Stimulated activated CD4-positive, alpha-beta T cell treated with anti-CD3 and anti-CD28 coated beads, Interleukin-4, amount 100 ng/mL, for 48 hours (primary cell): ENCODE measurements around the gene ARL4D.

Source experiments
- DNase-seq, 2 donors: peaks; one replicate each; pipeline ENCODE4 v3.0.0-alpha.2; 2020; ENCODE audit warnings: low read depth in 2 of 2

The ARL4D gene

DNA sequence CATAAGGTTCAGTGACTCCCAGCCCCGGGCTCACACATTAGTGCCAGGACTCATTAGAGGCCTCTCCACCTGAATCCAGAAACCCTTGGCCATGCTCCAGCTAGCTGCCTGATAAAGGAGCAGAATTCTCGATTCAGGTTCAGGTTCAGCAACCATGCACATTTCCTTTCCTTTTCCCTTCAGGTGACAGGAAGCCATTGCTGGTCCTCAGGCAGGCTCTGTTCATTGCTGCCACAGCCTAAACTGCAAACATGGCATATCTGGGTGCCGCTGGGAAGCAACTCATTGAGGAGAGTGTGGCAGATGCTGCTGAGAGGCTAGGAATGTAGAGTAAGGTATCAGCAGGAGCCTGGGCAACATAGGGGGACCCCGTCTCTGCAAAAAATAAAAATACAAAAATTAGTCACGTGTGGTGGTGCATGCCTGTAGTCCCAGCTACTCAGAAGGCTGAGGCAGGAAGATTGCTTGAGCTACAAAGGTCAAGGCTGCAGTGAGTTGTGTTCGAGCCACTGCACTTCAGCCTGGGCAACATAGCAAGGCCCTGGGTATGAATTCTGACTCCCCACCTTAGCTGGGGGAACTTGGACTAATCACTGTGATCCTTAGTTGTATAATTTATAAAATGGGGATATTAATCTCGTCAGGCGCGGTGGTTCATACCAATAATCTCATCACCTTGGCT is 28.7 kb downstream of the ARL4D start:
- DNase-seq, result no peak

GRCh38 chr17:43428524-43428923 is 29.7 kb downstream of the ARL4D start:
- DNase-seq, result no peak

GRCh38 chr17:43430936-43431713 is 32.3 kb downstream of the ARL4D start:
- no peak for DNase-seq

DNA sequence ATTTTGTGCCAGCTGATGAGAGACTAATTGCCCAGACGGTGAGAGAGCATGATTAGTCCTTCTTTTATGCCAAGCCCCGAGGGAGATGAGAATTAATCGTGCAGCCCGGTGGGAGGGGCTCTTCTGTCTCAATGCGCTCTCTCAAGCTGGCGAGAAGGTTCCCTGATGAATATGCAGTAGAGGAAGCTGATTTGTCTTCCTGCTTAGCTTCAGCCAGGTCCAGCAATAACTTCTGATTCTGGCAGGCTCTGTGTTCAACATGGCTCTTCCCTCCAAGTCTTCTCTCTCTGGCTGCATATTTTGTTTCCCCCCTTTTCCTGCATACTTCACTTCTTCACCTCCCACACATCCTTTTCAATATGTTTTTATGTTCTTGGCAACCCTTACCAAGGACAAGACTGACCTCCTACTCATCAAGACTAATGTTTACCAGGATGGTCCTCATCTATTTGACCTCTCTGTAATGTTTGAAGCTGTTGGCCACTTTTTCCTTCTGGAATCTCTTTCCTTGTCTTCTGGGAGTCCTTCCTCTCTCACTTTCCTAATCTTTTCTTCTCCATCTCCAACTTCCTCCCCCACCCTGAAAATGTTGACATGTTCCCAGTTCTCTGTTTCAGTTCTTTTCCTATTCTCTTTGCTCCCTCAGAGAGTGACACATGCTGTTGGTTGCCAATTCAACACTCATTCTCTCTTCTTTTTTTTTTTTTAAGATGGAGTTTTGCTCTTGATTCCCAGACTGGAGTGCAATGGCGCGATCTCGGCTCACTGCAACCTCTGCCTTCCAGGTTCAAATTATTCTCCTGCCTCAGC is 33.1 kb downstream of the ARL4D start:
- no peak for DNase-seq

DNA sequence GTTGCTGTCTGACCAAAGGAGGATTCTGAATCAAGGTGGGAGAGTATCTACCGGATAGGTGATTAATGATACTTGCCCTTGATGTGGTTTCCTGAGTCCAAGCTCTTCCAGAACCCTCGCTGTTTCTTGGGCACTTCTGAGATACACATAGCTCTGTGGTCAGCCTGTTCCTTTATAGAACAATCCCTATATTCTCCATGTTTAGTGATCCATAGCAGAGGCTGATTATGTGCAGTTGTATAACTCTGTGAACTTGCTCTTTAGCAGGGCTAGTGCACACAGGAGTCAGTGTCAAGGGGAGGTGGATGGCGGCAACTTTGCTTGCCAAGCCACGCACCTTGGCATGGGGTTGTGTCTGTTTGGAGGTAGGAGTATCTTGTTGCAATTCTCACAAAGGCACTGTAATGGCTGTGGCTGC is 36.1 kb downstream of the ARL4D start:
- DNase-seq, result no peak

DNA sequence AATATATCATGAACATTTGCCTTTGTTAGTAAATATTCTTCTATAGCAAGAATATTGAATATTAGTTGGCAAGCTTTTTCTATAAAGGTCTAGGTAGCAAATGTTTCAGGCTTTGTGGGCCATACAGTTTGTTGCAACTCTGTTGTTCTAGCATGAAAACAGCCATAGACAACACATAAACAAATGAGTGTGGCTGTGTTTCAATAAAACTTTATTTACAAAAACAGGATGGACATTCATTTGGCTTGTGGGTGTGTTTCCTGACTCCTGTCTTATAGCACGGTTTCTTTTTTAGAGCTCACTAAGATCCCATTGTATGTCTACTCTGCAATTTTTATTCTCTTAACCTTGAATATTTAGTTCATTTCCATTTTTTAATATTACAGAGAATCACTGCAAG is 39.0 kb downstream of the ARL4D start:
- DNase-seq, result no peak

GRCh38 chr17:43438626-43439025 is 39.8 kb downstream of the ARL4D start:
- no peak for DNase-seq

DNA sequence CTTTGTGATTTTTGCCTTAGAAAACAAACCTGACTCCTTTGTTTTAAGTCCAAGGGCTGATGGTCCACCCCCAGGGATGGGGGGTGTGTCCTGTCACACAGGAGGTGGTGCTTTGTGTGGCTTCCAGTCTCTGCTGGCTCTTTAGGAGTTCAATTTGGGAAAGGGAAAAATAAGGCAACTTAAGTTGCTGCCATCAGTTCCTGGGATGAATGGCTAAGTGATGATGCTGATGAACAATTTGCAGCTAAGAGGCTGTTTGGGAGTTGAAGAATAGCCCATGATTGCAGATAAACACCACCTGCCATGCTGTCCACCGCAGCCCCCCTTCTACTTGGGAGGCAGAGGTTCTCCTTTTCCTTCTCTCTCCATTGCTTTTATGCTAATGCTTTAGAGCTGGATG is 40.2 kb downstream of the ARL4D start:
- DNase-seq, result no peak

DNA sequence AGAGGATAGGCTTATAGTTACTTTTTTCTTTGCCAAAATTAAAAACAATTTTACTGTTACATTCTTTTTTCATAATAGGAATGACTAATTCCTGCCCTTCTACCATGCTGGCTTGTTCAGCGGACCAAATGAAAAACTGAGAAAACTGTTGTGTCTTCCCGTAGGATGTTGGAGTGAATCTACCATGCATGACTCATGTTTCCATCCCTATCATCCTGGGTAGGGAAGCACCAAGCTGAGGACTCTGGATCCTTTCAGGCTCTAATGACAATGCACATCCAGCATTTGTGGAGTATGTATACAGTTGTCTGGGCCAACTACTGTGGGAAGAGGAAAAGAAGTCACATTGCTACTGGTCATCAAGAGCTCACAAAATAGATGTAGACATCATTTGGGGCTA is 43.9 kb downstream of the ARL4D start:
- no peak for DNase-seq

DNA sequence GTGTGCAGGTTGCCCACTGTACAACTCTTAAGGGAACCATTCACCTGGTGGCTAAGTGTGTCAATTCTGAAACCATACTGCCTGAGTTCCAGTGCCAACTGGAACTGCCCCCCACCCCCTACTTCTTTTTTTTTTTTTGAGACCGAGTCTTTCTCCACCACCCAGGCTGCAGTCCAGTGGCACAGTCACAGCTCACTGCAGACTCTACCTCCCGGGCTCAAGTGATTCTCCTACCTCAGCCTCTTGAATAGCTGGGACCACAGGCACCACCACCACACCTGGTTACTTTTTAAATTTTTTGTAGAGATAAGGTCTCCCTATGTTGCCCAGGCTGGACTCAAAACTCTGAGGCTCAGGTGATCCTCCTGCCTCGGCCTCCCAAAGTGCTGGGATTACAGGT is 44.6 kb downstream of the ARL4D start:
- no peak for DNase-seq

- no peak for DNase-seq
These were observed 45.6 kb downstream of the ARL4D start for GRCh38 chr17:43444223-43445008.

- DNase-seq, result no peak
These were observed 46.3 kb downstream of the ARL4D start for GRCh38 chr17:43445009-43445589.

DNA sequence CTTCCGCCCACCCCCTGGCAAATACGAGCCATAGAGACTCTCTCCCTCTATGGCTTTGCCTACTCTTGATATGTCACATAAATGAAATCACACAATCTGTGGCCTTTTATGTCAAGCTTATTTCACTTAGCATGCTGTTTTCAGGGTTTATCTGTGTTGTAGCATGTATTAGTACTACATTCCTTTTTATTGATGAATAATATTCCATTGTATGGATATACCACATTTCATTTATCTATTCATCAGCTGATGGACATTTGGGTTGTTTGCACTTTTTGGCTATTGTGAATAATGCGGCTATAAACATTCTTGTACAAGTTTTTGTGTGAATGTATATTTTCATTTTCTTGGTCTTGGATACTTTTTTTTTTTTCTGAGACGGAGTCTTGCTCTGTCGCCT is 48.0 kb downstream of the ARL4D start:
- DNase-seq, result no peak

- DNase-seq, result no peak
These were observed 50.1 kb downstream of the ARL4D start for GRCh38 chr17:43448720-43449469.

- no peak for DNase-seq
These were observed 50.9 kb downstream of the ARL4D start for GRCh38 chr17:43449470-43450248.
